ENCODE data around the gene ZFYVE1.

Gene ZFYVE1

DNA sequence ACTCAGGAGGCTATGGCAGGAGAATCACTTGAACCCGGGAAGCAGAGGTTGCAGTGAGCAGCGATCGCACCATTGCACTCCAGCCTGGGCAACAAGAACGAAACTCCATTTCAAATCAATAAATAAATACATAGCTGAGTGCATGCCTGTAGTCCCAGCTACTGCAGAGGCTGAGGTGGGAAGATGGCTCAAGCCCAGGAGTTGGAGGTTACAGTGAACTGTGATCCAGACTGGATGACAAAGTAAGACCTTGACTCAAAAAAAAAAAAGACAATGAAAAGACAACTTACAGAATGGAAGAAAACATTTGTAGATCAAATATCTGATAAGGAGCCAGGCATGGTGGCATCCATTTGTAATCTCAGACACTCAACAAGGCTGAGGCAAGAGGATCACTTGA is 27.6 kb downstream of the ZFYVE1 start:
- TF ChIP-seq, protein P1, sequence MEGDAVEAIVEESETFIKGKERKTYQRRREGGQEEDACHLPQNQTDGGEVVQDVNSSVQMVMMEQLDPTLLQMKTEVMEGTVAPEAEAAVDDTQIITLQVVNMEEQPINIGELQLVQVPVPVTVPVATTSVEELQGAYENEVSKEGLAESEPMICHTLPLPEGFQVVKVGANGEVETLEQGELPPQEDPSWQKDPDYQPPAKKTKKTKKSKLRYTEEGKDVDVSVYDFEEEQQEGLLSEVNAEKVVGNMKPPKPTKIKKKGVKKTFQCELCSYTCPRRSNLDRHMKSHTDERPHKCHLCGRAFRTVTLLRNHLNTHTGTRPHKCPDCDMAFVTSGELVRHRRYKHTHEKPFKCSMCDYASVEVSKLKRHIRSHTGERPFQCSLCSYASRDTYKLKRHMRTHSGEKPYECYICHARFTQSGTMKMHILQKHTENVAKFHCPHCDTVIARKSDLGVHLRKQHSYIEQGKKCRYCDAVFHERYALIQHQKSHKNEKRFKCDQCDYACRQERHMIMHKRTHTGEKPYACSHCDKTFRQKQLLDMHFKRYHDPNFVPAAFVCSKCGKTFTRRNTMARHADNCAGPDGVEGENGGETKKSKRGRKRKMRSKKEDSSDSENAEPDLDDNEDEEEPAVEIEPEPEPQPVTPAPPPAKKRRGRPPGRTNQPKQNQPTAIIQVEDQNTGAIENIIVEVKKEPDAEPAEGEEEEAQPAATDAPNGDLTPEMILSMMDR (IDR thresholded peaks at IDR 0.05; ENCODE audit: insufficient read depth, missing control alignments) = no peak
- FAIRE-seq (no peak), DNase-seq (ENCODE audit: insufficient read length, low spot score) (no peak)

DNA sequence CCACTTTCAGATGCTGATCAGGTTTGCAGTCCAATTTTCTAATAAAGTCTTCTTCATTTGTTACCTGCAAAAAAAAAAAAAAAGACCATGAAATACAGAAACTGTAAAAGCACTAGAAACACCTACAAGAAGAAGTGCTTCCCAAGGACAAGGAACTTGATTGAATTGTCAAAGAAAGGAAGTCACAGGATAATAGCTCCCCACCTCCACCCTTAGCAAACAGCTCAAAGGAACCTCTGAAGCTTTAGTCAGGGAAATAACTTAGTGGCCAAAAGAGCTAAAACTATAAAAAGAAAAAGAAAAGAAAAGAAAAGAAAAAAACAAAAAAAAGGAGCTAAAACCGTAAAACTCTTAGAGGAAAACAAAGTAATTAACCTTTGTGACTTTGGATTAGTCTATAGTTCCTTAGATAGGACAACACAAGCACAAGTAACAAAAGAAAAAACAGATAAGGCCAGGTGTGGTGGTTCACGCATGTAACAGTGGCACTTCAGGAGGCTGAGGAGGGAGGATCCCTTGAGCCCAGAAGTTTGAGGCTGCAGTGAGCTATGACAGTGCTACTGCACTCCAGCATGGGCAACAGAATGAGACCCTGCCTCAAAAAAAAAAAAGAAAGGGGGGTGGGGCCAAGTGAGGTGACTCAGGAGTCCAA is 28.5 kb downstream of the ZFYVE1 start:
- TF ChIP-seq, protein P1 (IDR thresholded peaks at IDR 0.05; ENCODE audit: insufficient read depth, missing control alignments) = no peak
- FAIRE-seq = no peak
- no peak for DNase-seq (ENCODE audit: insufficient read length, low spot score)

DNA sequence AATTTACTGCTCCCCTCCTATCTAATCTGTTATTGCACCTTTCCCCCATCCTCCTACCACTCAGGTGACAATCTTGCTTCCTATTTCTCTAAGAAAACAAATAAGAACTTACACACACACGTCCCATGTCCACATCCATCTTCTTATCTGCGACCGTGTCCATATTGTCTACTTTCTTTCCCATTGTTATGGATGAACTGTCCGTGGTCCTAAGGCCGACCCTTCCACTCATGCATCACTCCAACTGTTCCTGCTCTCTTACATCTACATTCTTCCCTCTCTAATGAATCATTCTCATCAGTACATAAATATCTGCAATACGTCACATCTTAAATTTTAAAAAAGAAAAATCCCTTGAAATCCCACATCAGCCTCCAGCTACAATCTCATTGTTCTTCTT is 30.0 kb downstream of the ZFYVE1 start:
- TF ChIP-seq, protein P1 (IDR thresholded peaks at IDR 0.05; ENCODE audit: insufficient read depth, missing control alignments) = no peak
- DNase-seq (ENCODE audit: insufficient read length, low spot score) (no peak), FAIRE-seq (no peak)

DNA sequence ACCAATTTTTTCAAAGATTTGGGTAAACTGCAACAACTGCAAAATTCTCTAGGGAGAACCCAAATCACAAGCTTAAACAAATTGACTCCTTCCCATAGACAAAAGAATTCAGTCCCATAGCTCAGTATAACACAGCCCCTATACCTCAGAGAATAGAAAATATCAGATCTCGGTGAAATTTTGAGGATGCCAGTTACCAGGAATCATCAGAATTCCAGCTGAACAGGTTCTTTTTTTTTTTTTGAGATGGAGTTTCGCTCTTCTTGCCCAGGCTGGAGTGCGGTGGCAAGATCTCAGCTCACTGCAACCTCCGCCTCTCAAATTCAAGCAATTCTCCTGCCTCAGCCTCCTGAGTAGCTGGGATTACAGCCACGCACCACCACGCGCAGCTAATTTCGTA is 36.7 kb downstream of the ZFYVE1 start:
- TF ChIP-seq, protein P1 (IDR thresholded peaks at IDR 0.05; ENCODE audit: insufficient read depth, missing control alignments) = no peak
- DNase-seq (ENCODE audit: insufficient read length, low spot score) (no peak), FAIRE-seq (no peak)

DNA sequence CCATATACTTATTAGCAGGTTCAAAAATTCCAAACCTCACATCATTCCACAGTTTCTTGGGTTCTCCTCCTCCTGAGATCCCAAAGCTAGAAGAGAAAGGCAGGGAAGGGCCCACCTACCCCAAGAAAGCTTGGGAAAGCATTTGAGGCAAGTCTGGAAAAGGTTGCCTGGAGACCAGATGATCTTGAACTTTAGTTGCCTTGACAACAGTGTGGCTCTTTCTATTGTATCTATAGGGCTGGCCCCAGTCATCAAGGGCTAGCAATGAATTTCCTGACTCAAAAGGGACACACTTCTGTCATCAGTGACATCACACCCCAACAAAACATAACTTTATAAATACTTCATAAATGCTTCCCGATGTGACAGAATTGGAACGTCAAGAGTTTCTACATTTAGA is 40.0 kb downstream of the ZFYVE1 start:
- TF ChIP-seq, protein P1 (IDR thresholded peaks at IDR 0.05; ENCODE audit: insufficient read depth, missing control alignments) = no peak
- DNase-seq (ENCODE audit: insufficient read length, low spot score) (no peak), FAIRE-seq (no peak)

DNA sequence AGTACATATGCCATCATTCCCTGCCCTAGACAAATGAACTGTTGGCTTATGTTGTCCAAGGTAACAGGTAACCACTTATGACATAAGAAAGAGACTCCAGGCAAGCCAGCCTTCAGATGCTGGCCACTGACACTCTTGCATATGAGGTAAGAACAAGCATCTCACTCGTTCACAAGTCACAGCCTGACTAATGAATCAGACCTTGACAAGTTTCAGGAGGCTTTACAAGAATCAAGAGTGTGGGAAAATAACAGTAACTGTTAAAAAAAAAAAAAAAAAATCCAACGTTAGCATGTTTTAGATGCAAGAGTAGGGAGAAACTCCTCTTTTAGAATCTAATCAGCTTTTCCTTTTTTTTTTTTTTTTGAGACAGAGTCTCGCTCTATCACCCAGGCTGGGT is 40.7 kb downstream of the ZFYVE1 start:
- DNase-seq (ENCODE audit: insufficient read length, low spot score) (no peak), FAIRE-seq (no peak)
- TF ChIP-seq, protein P1 (IDR thresholded peaks at IDR 0.05; ENCODE audit: insufficient read depth, missing control alignments) = no peak

DNA sequence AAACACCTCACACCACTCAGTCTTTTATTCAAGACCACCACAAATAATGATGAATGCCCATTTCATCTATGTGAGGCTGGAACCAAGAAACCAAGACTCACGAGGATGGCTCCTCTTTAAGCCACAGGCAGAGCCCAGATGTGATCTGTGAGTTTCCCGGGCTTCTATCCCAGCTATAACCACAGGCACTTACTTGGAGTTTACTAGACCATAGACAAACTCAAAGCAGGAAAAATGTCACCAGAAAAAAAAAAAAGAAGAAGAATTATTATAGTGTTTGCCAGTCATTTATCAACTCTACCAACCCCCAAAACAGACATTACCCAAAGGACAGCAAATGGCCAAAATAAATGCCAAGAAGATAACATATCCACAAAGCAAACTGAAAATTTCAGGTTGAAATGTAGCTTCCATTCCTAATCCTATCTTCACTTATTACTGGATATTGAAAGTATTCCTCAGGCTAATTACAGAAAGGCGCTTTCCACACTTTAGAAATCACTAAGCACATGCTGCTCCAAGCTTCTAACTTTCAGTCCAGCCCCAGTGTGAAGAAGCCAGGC is 44.7 kb downstream of the ZFYVE1 start:
- TF ChIP-seq, protein P1 (IDR thresholded peaks at IDR 0.05; ENCODE audit: insufficient read depth, missing control alignments) = no peak
- FAIRE-seq (no peak), DNase-seq (ENCODE audit: insufficient read length, low spot score) (no peak)

Data from D721Med (cell line).